SK-N-SH treated with all-trans-retinoic acid at 6 μM for 48 hours (cell line): Measurements from ENCODE around the gene SMG5.

Experiments used
- ATAC-seq: fragments of 200-7000 bp; cut with Tn5 transposase; 3 replicates; pipeline ENCODE4 v1.9.1; 2020; ENCODE audit warnings: mild to moderate bottlenecking, moderate library complexity
- BACH2 ChIP-seq: fragments of 250-450 bp; sonication (Bioruptor Pico); IDR thresholded peaks from 2 replicates; pipeline ENCODE4 v1.9.0; 2021; ENCODE audit warnings: mild to moderate bottlenecking, borderline replicate concordance
- CSDC2 ChIP-seq: fragments of 250-450 bp; sonication (Bioruptor Pico); IDR thresholded peaks from 2 replicates; pipeline ENCODE4 v1.5.0; 2020; ENCODE audit warnings: mild to moderate bottlenecking, moderate library complexity
- ESRRG ChIP-seq: fragments of 250-450 bp; sonication (Bioruptor Pico); IDR thresholded peaks from 2 replicates; pipeline ENCODE4 v1.6.1; 2021; ENCODE audit warnings: mild to moderate bottlenecking
- GLIS3 ChIP-seq: fragments of 250-450 bp; sonication (Bioruptor Pico); IDR thresholded peaks from 2 replicates; pipeline ENCODE4 v1.5.0; 2020; ENCODE audit warnings: mild to moderate bottlenecking, moderate library complexity
- ISL1 ChIP-seq: fragments of 250-450 bp; sonication (Bioruptor Pico); IDR thresholded peaks from 2 replicates; pipeline ENCODE4 v2.1.2; 2022; ENCODE audit warnings: mild to moderate bottlenecking, moderate library complexity
- OSR1 ChIP-seq: fragments of 250-450 bp; sonication (Bioruptor Pico); IDR thresholded peaks from 2 replicates; pipeline ENCODE4 v1.8.0; 2022; ENCODE audit warnings: moderate library complexity, mild to moderate bottlenecking, inconsistent platforms
- POU6F1 ChIP-seq: fragments of 250-450 bp; sonication (Bioruptor Pico); IDR thresholded peaks from 2 replicates; pipeline ENCODE4 v1.8.0; 2021; ENCODE audit warnings: low read depth, mild to moderate bottlenecking, moderate library complexity, borderline replicate concordance
- PPARA ChIP-seq: fragments of 250-450 bp; sonication (Bioruptor Pico); IDR thresholded peaks from 2 replicates; pipeline ENCODE4 v1.5.0; 2020; ENCODE audit warnings: mild to moderate bottlenecking, borderline replicate concordance
- RARB ChIP-seq: fragments of 250-450 bp; sonication (Bioruptor Pico); IDR thresholded peaks from 2 replicates; pipeline ENCODE4 v1.8.0; 2021; ENCODE audit warnings: mild to moderate bottlenecking, moderate library complexity
- SNAI2 ChIP-seq: fragments of 250-450 bp; sonication (Bioruptor Pico); IDR thresholded peaks from 2 replicates; pipeline ENCODE4 v1.5.0; 2020; ENCODE audit warnings: mild to moderate bottlenecking, moderate library complexity
- TCF4 ChIP-seq: fragments of 250-450 bp; sonication (Bioruptor Pico); IDR thresholded peaks from 2 replicates; pipeline ENCODE4 v1.8.0; 2021; ENCODE audit warnings: mild to moderate bottlenecking, moderate library complexity, borderline replicate concordance
- TOX ChIP-seq: fragments of 250-450 bp; sonication (Bioruptor Pico); IDR thresholded peaks from 2 replicates; pipeline ENCODE4 v1.8.0; 2021; ENCODE audit warnings: mild to moderate bottlenecking, moderate library complexity, borderline replicate concordance
- TSHZ2 ChIP-seq: fragments of 250-450 bp; sonication (Bioruptor Pico); IDR thresholded peaks from 2 replicates; pipeline ENCODE4 v1.5.0; 2020; ENCODE audit warnings: mild to moderate bottlenecking, moderate library complexity
- ZC3H10 ChIP-seq: fragments of 250-450 bp; sonication (Bioruptor Pico); IDR thresholded peaks from 2 replicates; pipeline ENCODE4 v1.5.1; 2021; ENCODE audit warnings: mild to moderate bottlenecking, moderate library complexity
- ZFP3 ChIP-seq: fragments of 250-450 bp; sonication (Bioruptor Pico); IDR thresholded peaks from 2 replicates; pipeline ENCODE4 v1.5.0; 2020; ENCODE audit warnings: mild to moderate bottlenecking, moderate library complexity
- ZNF70 ChIP-seq: fragments of 450-650 bp; formaldehyde crosslinking; IDR thresholded peaks from 2 replicates; pipeline ENCODE4 v1.5.0; 2020; ENCODE audit warnings: mild to moderate bottlenecking, moderate library complexity
- ZNF8 ChIP-seq: fragments of 450-650 bp; formaldehyde crosslinking; IDR thresholded peaks from 2 replicates; pipeline ENCODE4 v1.5.0; 2020; ENCODE audit warnings: mild to moderate bottlenecking, moderate library complexity
- TF ChIP-seq, protein P1 (sequence below): fragments of 250-450 bp; sonication (Bioruptor Pico); IDR thresholded peaks from 2 replicates; pipeline ENCODE4 v1.5.1; 2021; ENCODE audit warnings: mild to moderate bottlenecking, moderate library complexity
- TF ChIP-seq, protein P2 (sequence below): fragments of 250-450 bp; sonication (Bioruptor Pico); IDR thresholded peaks from 2 replicates; pipeline ENCODE4 v1.8.0; 2020; ENCODE audit warnings: mild to moderate bottlenecking, moderate library complexity, borderline replicate concordance
- TF ChIP-seq, protein P3 (sequence below): fragments of 250-450 bp; sonication (Bioruptor Pico); IDR thresholded peaks from 2 replicates; pipeline ENCODE4 v1.5.1; 2020; ENCODE audit warnings: low read depth, mild to moderate bottlenecking, moderate library complexity

Gene SMG5

DNA sequence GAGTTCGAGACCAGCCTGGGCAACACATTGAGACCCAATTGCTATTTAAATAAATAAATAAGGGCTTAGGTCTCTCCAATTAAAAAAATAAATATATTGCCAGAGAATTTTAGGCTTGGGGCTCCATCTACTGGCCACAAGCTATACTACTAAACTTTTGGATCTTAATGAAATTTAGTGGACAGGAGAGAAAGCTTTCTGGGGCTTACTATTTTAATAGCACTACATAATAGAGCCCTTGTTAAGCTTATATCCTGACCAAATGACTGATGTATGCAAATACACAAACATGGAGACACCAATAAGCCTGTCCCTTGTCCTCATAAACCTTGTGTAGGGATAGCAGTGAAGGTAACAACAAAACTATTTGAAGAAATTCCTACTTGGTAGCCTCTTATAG is 37.0 kb upstream of the SMG5 start (continued):
- TF ChIP-seq POU6F1 (CRISPR knock-in tag) (no peak), ISL1 (no peak)

DNA sequence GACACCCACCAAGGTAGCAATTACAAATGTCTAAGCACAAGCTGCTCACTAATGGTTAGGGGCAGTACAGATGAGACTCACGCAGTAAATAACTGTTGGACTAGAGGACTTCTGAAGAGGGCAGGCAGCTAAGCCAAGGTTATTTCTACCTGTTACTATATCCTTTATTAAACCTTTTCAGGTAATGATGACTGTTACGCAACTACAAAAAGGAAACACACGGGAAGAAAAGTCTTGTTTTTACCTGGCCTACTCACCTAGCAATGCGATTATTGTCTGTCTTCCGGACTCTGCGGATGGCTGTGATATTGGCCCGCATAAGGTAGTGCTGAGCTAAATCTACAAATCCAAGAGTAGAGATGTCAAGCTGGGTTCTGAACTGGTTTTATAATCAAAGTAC is 34.3 kb upstream of the SMG5 start:
- TF ChIP-seq SNAI2 (CRISPR knock-in tag) = no peak
- TF ChIP-seq ISL1 = no peak
- TF ChIP-seq ZFP3 (CRISPR knock-in tag) = no peak
- TF ChIP-seq ESRRG (CRISPR knock-in tag) = no peak
- no peak for TF ChIP-seq TSHZ2
- no peak for TF ChIP-seq PPARA
- TF ChIP-seq TCF4 (CRISPR knock-in tag) = no peak
- TF ChIP-seq ZNF70 (CRISPR knock-in tag) = no peak
- no peak for TF ChIP-seq GLIS3
- TF ChIP-seq TOX (CRISPR knock-in tag) = no peak
- TF ChIP-seq, protein P1, sequence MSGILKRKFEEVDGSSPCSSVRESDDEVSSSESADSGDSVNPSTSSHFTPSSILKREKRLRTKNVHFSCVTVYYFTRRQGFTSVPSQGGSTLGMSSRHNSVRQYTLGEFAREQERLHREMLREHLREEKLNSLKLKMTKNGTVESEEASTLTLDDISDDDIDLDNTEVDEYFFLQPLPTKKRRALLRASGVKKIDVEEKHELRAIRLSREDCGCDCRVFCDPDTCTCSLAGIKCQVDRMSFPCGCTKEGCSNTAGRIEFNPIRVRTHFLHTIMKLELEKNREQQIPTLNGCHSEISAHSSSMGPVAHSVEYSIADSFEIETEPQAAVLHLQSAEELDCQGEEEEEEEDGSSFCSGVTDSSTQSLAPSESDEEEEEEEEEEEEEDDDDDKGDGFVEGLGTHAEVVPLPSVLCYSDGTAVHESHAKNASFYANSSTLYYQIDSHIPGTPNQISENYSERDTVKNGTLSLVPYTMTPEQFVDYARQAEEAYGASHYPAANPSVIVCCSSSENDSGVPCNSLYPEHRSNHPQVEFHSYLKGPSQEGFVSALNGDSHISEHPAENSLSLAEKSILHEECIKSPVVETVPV (CRISPR knock-in tag) = no peak
- TF ChIP-seq RARB = no peak
- ATAC-seq = no peak

DNA sequence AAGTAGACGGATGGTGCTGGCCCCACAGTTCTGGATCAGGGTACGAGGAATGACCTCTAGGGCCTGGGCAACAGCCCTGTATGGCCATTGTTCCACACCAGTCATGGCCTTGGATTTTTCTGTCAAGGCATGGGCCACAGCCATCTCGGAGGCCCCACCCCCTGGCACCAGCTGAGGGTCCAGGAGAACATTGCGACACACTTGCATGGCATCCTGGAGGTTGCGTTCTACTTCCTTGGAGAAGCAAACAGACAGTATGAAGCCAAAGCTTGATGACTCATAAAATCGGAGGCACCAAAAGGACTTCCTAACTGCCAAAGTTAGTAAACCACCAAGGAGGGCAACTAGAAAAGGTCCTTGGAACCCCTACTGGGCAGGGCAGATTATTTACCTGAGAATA is 28.3 kb upstream of the SMG5 start:
- ATAC-seq = no peak

More for the DNA sequence above, 28.3 kb upstream of the SMG5 start:
- TF ChIP-seq GLIS3 = no peak
- no peak for TF ChIP-seq ZNF8
- TF ChIP-seq POU6F1 (CRISPR knock-in tag) = no peak
- no peak for TF ChIP-seq PPARA
- TF ChIP-seq, protein P1 (CRISPR knock-in tag) = no peak
- TF ChIP-seq OSR1 (CRISPR knock-in tag) = no peak
- TF ChIP-seq, protein P2, sequence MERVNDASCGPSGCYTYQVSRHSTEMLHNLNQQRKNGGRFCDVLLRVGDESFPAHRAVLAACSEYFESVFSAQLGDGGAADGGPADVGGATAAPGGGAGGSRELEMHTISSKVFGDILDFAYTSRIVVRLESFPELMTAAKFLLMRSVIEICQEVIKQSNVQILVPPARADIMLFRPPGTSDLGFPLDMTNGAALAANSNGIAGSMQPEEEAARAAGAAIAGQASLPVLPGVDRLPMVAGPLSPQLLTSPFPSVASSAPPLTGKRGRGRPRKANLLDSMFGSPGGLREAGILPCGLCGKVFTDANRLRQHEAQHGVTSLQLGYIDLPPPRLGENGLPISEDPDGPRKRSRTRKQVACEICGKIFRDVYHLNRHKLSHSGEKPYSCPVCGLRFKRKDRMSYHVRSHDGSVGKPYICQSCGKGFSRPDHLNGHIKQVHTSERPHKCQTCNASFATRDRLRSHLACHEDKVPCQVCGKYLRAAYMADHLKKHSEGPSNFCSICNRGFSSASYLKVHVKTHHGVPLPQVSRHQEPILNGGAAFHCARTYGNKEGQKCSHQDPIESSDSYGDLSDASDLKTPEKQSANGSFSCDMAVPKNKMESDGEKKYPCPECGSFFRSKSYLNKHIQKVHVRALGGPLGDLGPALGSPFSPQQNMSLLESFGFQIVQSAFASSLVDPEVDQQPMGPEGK = no peak
- no peak for TF ChIP-seq RARB
- no peak for TF ChIP-seq ZC3H10 (CRISPR knock-in tag)
- TF ChIP-seq ESRRG (CRISPR knock-in tag) = no peak
- no peak for TF ChIP-seq BACH2
- TF ChIP-seq SNAI2 (CRISPR knock-in tag) = no peak
- TF ChIP-seq, protein P3, sequence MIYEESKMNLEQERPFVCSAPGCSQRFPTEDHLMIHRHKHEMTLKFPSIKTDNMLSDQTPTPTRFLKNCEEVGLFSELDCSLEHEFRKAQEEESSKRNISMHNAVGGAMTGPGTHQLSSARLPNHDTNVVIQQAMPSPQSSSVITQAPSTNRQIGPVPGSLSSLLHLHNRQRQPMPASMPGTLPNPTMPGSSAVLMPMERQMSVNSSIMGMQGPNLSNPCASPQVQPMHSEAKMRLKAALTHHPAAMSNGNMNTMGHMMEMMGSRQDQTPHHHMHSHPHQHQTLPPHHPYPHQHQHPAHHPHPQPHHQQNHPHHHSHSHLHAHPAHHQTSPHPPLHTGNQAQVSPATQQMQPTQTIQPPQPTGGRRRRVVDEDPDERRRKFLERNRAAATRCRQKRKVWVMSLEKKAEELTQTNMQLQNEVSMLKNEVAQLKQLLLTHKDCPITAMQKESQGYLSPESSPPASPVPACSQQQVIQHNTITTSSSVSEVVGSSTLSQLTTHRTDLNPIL (CRISPR knock-in tag) = no peak
- no peak for TF ChIP-seq ZNF70 (CRISPR knock-in tag)
- no peak for TF ChIP-seq ZFP3 (CRISPR knock-in tag)
- TF ChIP-seq CSDC2 (CRISPR knock-in tag) = no peak
